Measurements from ENCODE around the gene ANKRD53.

ANKRD53 gene

DNA sequence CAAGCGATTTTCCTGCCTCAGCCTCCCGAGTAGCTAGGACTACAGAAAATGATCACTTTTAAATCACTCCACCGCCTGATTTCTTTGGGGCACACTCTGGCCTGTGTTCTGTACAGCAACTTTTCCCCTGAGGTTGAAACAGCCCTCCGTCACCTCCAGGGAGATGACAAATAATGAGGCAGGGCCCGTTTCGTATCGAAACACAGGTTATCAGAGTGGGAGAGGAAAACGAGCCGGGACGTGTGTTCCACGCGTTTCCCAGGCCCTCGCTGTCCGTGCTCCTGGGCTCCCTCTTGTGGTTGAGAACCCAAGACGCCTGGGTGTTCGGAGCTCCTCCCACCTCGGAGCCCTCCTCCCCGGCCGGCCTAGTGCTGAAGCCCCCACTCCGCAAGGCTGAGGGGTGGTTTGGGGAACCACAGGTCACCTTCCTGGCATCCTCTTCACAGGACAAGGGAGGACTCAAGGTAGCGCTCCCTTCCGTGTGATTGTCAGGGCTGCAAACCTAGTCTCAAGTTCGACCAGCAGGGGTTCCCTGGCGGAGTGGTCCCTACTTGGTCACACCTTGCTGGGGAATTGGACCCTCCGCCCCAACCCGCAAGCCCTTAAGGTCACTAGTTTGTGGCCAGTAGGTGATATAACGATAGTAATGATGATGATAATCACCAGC is 30.0 kb upstream of the ANKRD53 start:
- Histone ChIP-seq H3K4me3 (ENCODE audit: low read depth, low read length) (peak overlapping the region; percentile 42), H3K4me1 (ENCODE audit: control insufficient read depth, insufficient read depth, low read length) (no peaks in the 10 kb centered on the region), H3K9me3 (ENCODE audit: control insufficient read depth, insufficient read depth, low read length) (no peaks in the 10 kb centered on the region), H3K27me3 (ENCODE audit: control insufficient read depth, insufficient read depth, low read length) (peaks cover 61% of the 10 kb centered on the region), H3K9ac (ENCODE audit: low read depth, low read length) (no peak overlapping the region), H3K36me3 (ENCODE audit: control insufficient read depth, insufficient read depth, low read length) (no peaks in the 10 kb centered on the region)

DNA sequence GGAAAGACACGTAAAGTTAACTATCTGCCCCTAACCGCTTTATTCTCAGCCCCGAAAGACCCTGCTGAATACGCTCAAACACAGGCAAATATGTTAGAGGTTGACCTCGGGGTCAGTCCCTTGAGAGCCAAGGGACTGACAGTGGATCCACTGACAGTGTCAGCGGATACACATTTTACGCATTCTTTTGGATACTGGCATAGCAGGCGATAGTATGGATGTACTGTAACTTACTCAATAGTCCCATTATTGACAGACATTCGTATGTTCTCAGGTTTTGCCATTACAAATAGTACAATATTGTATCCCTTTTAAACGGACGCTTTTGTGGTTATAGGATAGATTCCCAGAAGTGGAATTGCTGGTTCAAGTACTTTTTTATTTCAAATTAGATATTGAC is 29.3 kb upstream of the ANKRD53 start:
- Histone ChIP-seq H3K27me3 (ENCODE audit: control insufficient read depth, insufficient read depth, low read length) (peaks cover 56% of the 10 kb centered on the region), H3K9ac (ENCODE audit: low read depth, low read length) (no peak overlapping the region), H3K36me3 (ENCODE audit: control insufficient read depth, insufficient read depth, low read length) (no peaks in the 10 kb centered on the region), H3K9me3 (ENCODE audit: control insufficient read depth, insufficient read depth, low read length) (no peaks in the 10 kb centered on the region), H3K4me1 (ENCODE audit: control insufficient read depth, insufficient read depth, low read length) (no peaks in the 10 kb centered on the region), H3K4me3 (ENCODE audit: low read depth, low read length) (no peak overlapping the region)

DNA sequence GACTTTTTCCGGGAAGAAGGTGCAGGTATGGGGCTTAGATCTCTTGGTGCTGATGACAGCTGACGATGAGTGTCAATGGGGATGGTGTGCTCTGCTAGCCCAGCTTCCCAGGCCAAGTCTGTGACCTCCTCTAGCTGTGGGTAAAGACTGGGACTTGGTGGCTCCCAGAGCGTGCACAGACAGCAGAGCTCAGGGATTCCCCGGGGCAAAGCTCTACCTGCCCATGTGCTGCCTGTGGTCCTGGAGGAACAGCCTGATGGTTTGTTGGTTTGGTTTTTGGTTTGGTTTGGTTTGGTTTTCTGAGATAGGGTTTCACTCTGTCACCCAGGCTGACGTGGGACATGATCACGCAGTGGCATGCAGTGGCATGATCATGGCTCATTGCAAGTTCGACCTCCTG is 23.5 kb upstream of the ANKRD53 start:
- no peaks in the 10 kb centered on the region for H3K36me3 ChIP-seq (ENCODE audit: control insufficient read depth, insufficient read depth, low read length)

DNA sequence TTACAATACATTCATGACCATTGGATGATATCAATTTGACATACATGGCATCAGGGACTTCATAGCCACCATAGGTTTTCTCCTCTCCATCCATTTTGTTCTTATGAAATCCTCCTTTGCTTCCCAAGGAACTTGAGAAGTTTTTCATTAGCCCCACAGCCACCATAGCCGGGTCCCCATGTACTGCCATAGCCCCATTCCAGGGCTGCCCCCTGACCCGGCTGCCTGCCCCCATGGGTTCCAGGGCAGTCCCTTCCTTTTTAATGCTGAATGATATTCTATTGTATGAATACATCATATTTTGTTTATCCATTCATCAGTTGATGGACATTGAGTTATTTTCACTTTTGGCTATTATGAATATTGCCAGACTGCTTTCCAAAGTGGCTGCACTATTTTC is 22.3 kb upstream of the ANKRD53 start:
- Histone ChIP-seq H3K9ac (ENCODE audit: low read depth, low read length) (no peak overlapping the region), H3K27me3 (ENCODE audit: control insufficient read depth, insufficient read depth, low read length) (peaks cover 22% of the 10 kb centered on the region), H3K36me3 (ENCODE audit: control insufficient read depth, insufficient read depth, low read length) (no peaks in the 10 kb centered on the region), H3K4me1 (ENCODE audit: control insufficient read depth, insufficient read depth, low read length) (no peaks in the 10 kb centered on the region), H3K9me3 (ENCODE audit: control insufficient read depth, insufficient read depth, low read length) (no peaks in the 10 kb centered on the region), H3K4me3 (ENCODE audit: low read depth, low read length) (no peak overlapping the region)

More for the DNA sequence above, 23.5 kb upstream of the ANKRD53 start:
- H3K27me3 ChIP-seq (ENCODE audit: control insufficient read depth, insufficient read depth, low read length): peaks cover 22% of the 10 kb centered on the region
- H3K4me3 ChIP-seq (ENCODE audit: low read depth, low read length): no peak overlapping the region
- H3K9ac ChIP-seq (ENCODE audit: low read depth, low read length): no peak overlapping the region
- H3K4me1 ChIP-seq (ENCODE audit: control insufficient read depth, insufficient read depth, low read length): no peaks in the 10 kb centered on the region
- no peaks in the 10 kb centered on the region for H3K9me3 ChIP-seq (ENCODE audit: control insufficient read depth, insufficient read depth, low read length)

DNA sequence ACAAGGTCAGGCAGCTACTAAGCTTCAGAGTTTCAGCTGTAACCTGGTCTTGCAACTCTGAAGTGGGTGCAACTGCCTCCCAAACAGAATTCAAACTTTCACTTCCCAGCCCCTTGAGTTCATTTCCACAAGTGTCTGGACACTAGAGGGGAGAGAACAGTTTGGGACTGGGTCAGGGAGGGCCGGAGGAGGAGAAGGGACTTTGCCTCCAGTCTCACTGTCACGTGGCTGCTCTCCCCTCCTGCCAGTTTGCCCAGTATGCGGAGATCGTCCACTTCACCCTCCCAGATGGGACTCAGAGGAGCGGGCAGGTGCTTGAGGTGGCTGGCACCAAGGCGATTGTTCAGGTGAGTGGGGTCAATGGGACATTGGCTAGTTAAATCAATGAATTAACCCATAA is 20.6 kb upstream of the ANKRD53 start:
- Histone ChIP-seq H3K36me3 (ENCODE audit: control insufficient read depth, insufficient read depth, low read length) (no peaks in the 10 kb centered on the region), H3K4me3 (ENCODE audit: low read depth, low read length) (no peak overlapping the region), H3K4me1 (ENCODE audit: control insufficient read depth, insufficient read depth, low read length) (no peaks in the 10 kb centered on the region), H3K9me3 (ENCODE audit: control insufficient read depth, insufficient read depth, low read length) (no peaks in the 10 kb centered on the region), H3K27me3 (ENCODE audit: control insufficient read depth, insufficient read depth, low read length) (peaks cover 31% of the 10 kb centered on the region), H3K9ac (ENCODE audit: low read depth, low read length) (no peak overlapping the region)

DNA sequence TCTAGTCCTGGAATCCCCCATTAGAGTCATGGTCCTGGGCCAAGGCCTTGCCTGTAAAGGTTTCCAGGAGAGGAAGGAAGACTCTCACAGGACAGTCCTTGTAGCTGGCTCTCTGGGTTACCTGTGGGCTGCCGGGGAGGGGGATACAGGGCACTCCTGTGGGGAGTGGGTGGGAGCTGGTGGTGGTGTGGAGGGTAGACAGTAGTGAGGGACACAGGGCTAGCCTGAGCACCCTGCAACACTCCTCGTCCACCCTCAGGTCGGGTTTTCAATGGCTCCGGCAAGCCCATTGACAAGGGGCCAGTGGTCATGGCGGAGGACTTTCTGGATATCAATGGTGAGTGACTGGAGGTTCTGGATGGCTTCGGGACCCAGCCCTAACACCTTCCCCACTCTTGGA is 19.7 kb upstream of the ANKRD53 start:
- no peak overlapping the region for H3K4me3 ChIP-seq (ENCODE audit: low read depth, low read length)

DNA sequence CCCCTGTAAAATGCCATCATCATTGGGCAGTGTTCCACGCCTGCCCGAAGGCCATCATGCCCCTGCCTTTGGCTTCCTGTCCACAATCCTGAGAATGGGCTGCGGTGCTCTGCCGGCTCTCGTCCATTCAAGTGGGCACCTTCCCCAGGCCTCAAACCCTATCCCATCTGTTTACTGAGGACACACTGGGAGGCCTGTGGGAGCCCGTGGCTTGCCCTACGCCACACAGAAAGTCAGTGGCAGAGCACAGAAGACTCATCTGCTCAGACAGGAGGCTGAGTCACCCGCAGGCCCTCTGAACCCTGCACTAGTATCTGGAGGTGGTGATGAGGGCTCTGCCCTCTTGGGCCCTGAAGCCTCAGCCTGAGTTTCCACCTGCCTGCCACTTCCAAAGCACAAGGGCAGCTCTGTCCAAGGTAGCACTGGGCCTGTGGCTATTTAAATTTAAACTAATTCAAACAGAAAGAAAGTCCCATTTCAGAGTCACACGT is 19.1 kb upstream of the ANKRD53 start:
- Histone ChIP-seq H3K9me3 (ENCODE audit: control insufficient read depth, insufficient read depth, low read length) (no peaks in the 10 kb centered on the region), H3K36me3 (ENCODE audit: control insufficient read depth, insufficient read depth, low read length) (no peaks in the 10 kb centered on the region), H3K9ac (ENCODE audit: low read depth, low read length) (no peak overlapping the region), H3K4me3 (ENCODE audit: low read depth, low read length) (no peak overlapping the region), H3K27me3 (ENCODE audit: control insufficient read depth, insufficient read depth, low read length) (peaks cover 43% of the 10 kb centered on the region), H3K4me1 (ENCODE audit: control insufficient read depth, insufficient read depth, low read length) (no peaks in the 10 kb centered on the region)

More for the DNA sequence above, 19.7 kb upstream of the ANKRD53 start:
- H3K9me3 ChIP-seq (ENCODE audit: control insufficient read depth, insufficient read depth, low read length): no peaks in the 10 kb centered on the region
- no peaks in the 10 kb centered on the region for H3K36me3 ChIP-seq (ENCODE audit: control insufficient read depth, insufficient read depth, low read length)
- peaks cover 39% of the 10 kb centered on the region for H3K27me3 ChIP-seq (ENCODE audit: control insufficient read depth, insufficient read depth, low read length)
- no peak overlapping the region for H3K9ac ChIP-seq (ENCODE audit: low read depth, low read length)
- no peaks in the 10 kb centered on the region for H3K4me1 ChIP-seq (ENCODE audit: control insufficient read depth, insufficient read depth, low read length)

DNA sequence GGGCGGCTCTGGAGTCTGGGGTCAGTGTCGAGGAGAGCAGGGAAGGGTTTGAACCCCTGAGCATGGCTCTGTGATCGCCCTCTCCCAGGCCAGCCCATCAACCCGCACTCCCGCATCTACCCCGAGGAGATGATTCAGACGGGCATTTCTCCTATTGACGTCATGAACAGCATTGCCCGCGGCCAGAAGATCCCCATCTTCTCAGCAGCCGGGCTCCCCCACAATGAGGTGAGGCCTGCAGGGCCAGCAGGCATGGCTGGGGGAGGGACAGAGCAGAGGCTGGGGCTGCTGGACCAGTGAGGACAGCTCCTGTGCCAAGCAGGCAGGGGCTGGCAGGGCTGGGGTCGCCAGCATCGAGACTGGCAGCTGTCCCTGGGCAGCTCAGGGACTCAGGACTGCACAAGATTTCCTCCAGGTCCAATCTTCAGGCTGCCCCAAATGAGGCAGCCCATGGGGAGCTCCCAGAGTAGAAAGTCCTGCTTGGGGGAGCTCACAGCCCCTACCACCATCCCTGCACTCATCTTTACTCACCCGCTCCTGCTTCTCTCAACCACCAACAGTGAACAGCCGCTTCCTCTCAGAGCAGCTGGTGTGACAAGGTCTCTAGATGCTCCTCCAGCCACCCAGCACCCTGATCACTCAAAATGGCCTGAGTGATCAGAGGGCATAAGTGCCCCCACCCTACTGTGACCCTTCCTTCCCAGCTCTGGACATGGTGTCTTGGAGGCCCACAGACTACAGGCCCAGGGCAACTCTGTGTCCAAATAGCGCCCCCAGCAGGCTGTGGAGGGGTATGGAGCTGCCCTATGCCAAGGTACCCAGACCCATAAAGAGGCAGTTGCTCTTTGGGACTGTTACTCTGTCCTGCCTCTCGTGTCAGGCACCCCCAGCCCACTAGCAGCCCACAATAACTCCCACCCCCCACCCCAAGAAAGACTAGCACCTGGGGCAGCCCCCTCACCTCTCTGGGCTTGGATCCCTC is 18.3 kb upstream of the ANKRD53 start:
- H3K36me3 ChIP-seq (ENCODE audit: control insufficient read depth, insufficient read depth, low read length): no peaks in the 10 kb centered on the region
- no peak overlapping the region for H3K4me3 ChIP-seq (ENCODE audit: low read depth, low read length)

DNA sequence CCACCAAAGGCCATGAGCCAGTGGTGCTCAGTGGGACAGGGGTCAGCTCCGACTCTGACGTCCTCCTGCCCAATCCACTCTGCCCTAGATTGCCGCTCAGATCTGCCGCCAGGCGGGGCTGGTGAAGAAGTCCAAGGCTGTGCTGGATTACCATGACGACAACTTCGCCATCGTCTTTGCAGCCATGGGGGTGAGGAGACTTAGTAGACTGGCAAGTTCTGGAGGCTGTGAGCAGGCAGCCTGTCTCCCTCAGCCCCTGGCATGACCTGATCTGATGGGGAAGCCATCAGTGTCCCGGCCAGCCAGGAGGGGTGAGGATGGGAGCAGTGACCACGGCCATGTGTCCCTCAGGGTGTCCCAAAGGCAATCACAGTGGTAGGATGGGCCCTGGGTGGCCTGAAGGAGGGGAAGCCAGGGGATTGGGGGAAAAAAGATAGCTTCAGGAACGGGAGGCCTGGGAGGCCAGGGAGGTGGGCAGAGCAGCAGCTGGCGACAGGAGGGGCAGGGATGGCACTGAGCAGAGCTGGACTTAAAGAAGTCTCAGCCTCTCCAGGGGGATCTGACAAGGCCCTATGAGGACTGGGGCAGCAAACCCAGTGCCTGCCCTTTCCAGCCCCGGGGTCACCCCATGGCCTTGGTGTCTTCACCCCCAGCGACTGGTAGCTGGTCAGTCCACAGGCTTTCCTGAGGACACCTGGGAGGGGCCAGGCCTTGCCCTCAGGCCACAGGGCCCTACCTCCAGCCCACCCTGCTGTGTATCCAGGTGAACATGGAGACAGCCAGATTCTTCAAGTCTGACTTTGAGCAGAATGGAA is 17.4 kb upstream of the ANKRD53 start:
- no peaks in the 10 kb centered on the region for H3K9me3 ChIP-seq (ENCODE audit: control insufficient read depth, insufficient read depth, low read length)
- peaks cover 43% of the 10 kb centered on the region for H3K27me3 ChIP-seq (ENCODE audit: control insufficient read depth, insufficient read depth, low read length)
- no peaks in the 10 kb centered on the region for H3K36me3 ChIP-seq (ENCODE audit: control insufficient read depth, insufficient read depth, low read length)
- H3K9ac ChIP-seq (ENCODE audit: low read depth, low read length): no peak overlapping the region
- no peak overlapping the region for H3K4me3 ChIP-seq (ENCODE audit: low read depth, low read length)
- no peaks in the 10 kb centered on the region for H3K4me1 ChIP-seq (ENCODE audit: control insufficient read depth, insufficient read depth, low read length)

More for the DNA sequence above, 18.3 kb upstream of the ANKRD53 start:
- no peaks in the 10 kb centered on the region for H3K4me1 ChIP-seq (ENCODE audit: control insufficient read depth, insufficient read depth, low read length)
- H3K9ac ChIP-seq (ENCODE audit: low read depth, low read length): no peak overlapping the region
- peaks cover 41% of the 10 kb centered on the region for H3K27me3 ChIP-seq (ENCODE audit: control insufficient read depth, insufficient read depth, low read length)
- H3K9me3 ChIP-seq (ENCODE audit: control insufficient read depth, insufficient read depth, low read length): no peaks in the 10 kb centered on the region

DNA sequence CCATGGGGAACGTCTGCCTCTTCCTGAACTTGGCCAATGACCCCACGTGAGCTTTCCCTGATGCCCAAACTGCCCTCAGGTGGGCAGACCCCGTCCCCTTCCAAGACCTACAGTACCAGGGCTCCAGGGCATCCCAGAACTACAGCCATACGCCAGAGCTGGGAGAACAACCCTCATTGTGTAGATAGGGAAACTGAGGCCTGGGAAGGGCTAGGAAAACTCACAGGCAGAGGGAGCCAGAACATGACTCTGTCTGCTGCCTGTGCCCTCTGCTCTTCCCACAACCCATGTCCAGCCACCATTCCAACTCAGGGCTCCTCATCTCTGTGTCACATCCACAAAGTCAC is 16.8 kb upstream of the ANKRD53 start:
- no peaks in the 10 kb centered on the region for H3K4me1 ChIP-seq (ENCODE audit: control insufficient read depth, insufficient read depth, low read length)
- no peaks in the 10 kb centered on the region for H3K9me3 ChIP-seq (ENCODE audit: control insufficient read depth, insufficient read depth, low read length)
- H3K4me3 ChIP-seq (ENCODE audit: low read depth, low read length): no peak overlapping the region
- no peaks in the 10 kb centered on the region for H3K36me3 ChIP-seq (ENCODE audit: control insufficient read depth, insufficient read depth, low read length)
- peaks cover 42% of the 10 kb centered on the region for H3K27me3 ChIP-seq (ENCODE audit: control insufficient read depth, insufficient read depth, low read length)
- H3K9ac ChIP-seq (ENCODE audit: low read depth, low read length): no peak overlapping the region

DNA sequence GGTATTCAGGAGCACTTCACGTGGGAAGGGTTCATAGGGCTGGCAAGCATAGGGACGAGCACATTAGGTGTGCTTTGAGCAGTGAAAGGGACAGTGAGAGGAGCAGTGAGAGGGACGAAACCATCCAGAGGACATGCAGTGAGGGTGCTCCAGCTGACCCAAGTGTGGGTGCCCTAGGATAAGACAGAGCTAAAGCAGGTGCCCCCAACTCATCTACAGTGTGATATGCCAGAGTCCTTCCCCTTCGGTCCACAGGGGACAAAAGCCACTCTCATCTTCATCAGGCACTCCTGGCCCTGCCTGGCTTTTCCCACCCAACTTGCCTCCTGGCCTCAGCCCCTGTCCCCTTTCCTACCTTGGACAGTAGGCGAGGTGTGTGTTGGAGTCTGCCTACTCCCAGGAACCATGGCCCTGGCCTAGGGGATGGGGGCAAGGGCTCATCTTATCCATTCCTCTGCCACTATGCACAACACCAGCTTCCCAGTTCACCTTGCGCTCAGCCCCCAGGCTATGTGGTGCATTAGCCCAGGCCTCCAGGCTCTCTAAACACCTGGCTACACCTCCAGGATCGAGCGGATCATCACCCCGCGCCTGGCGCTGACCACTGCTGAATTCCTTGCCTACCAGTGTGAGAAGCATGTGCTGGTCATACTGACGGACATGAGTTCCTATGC is 16.1 kb upstream of the ANKRD53 start:
- no peaks in the 10 kb centered on the region for H3K36me3 ChIP-seq (ENCODE audit: control insufficient read depth, insufficient read depth, low read length)
- no peaks in the 10 kb centered on the region for H3K9me3 ChIP-seq (ENCODE audit: control insufficient read depth, insufficient read depth, low read length)
- H3K9ac ChIP-seq (ENCODE audit: low read depth, low read length): no peak overlapping the region
- H3K4me3 ChIP-seq (ENCODE audit: low read depth, low read length): no peak overlapping the region
- H3K27me3 ChIP-seq (ENCODE audit: control insufficient read depth, insufficient read depth, low read length): peaks cover 50% of the 10 kb centered on the region
- no peaks in the 10 kb centered on the region for H3K4me1 ChIP-seq (ENCODE audit: control insufficient read depth, insufficient read depth, low read length)

All from iPS-15b (cell line).